ENCODE data around the gene CDH22.

- TF ChIP-seq CTCF (IDR thresholded peaks at IDR 0.05; ENCODE audit: borderline replicate concordance, extremely low read depth, low read length, poor library complexity, severe bottlenecking): no peak
- TF ChIP-seq EZH2 (IDR thresholded peaks at IDR 0.05; ENCODE audit: borderline replicate concordance, low read depth, low read length, severe bottlenecking): no peak
Observed at GRCh38 chr20:46347841-46348803, 39.8 kb upstream of the CDH22 start.

Measured in DND-41 (cell line).